T-helper 2 cell treated with Interferon-gamma antibody and Interleukin-4, amounts not matched to agents 100 ng/mL and 5 ng/mL, for 36 hours (primary cell): Measurements from ENCODE around the gene PDXP. TPM values are rescaled to one million over a fixed set of nuclear protein-coding genes. Genes with fewer than 3 reads are reported as not detected.

Experiments used
- intact Hi-C: fragments of 100-400 bp; cut with micrococcal nuclease; formaldehyde crosslinking; loops from one replicate; pipeline ENCODE4 v1.15.1; 2023
- total RNA-seq: library from RNA; stranded (reverse); gene quantifications from 2 replicates; pipeline ENCODE4 v1.2.3, GENCODE V29; 2022

Gene PDXP
- total RNA-seq, 1 donor from 2014 or later = 26.6 TPM

DNA sequence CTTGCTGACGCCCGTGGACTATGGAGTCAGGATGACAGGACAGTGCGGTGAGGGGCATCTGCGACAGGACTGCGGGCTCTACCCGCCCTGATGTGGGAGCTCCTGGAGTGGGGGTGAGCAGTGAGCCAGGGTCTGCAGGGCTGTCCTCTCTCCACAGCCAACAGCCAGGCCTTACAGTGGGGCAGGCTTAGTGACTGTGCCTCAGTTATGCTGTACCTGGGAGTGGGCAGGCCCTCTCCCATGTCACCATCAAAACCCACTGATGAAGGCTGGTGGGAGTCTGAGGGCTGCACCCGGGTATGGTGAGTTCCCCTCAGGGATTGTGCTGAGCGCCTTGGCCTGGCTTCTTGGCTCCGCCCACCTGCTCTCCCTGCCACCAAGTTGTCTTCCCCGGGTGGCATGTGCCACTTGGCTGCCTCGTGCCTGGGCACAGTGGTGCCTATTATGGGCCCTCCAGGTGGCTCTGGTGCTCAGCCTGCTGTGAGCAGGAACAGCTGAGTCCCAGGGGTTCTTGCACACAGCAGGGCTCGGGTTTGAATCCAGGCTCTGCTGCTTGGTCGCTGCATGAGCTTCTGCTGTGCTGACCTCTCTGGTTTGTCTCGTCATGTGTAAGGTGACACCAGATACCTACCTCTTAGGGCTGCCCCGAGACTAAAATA lies 34.2 kb downstream of the PDXP start:
- intact Hi-C loops = loop anchor here (10.0 kb wide), 1 partner anchor 52 kb away; no protein-coding TSS in a partner anchor

DNA sequence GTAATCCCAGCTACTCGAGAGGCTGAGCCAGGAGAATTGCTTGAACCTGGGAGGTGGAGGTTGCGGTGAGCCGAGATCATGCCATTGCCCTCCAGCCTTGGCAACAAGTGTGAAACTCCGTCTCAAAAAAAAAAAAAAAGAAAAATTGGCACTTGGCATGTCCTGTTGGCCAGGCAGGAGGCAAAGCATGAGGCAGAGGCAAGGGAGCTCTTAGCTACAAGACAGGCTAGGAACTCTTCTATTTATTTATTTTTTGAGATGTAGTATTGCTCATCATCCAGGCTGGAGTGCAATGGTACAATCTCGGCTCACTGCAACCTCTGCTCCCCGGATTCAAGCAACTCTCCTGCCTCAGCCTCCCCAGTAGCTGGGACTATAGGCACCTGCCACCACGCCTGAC lies 35.6 kb downstream of the PDXP start:
- intact Hi-C loops = loop anchor here (10.0 kb wide), 1 partner anchor 51 kb away; no protein-coding TSS in a partner anchor

DNA sequence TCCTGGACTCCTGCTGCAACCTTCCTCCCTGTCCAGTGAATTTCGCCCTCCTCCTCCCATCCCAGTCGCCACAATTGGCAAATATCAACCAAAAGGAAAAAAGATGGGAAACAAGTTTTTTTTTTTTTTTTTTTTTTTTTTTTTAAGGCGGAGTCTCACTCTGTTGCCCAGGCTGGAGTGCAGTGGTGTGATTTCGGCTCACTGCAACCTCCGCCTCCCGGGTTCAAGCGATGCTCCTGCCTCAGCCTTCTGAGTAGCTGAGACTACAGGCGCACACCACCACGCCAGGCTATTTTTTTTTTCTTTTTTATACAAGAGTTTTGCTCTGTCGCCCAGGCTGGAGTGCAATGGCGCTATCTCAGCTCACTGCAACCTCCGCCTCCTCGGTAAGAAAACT lies 37.7 kb downstream of the PDXP start:
- intact Hi-C loops = loop anchor here (1.0 to 10.0 kb wide), 2 partner anchors 10 to 49 kb away; partner anchors contain the start of gene NOL12

DNA sequence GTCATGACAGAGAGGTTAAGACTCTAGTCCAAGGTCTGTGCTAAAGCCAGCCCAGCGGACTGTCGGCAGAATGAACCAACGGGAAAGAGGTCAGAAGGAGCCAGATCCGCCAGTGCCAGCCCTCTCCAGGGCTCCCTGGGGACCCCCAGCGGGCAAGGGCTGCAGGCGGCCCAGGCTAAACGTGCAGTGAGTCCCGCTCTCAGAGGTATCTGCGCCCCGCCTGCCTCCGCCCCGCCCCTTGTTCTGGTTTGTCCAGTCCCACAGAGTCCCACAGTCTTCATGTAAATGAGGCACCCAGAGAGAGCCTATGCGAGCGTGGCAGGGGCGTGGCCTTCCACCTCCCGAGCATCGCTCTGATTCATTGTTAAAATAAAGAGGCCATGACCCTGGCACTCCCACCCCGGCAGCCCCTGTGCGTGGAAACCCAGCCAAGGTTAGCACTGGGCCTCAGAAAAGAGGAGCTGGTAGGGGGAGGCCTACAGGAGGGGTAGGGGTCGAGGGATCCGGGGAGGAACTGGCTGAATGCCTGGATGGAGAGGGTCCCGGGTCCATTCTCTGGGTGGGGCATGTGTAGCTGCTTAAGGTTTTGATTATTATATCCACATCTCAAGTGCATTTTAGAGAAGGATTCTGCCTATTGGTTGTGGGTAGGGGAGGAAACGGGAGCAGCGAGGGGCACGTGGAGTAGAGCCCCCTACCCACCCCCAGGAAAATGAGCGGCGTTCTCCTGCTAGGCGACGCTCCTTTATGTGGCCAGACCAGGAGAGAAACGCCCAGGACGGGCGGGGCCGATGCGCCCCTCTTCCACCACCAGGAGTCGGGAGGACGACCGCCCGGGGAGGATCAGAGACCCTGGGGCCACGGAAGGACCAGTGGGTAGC lies 38.4 kb downstream of the PDXP start, which contains the start of gene TRIOBP:
TSS of gene TRIOBP (plus strand) at position 392 of the 881 bp plus-strand sequence. CDS start 4,318 bp downstream, outside the sequence.
- intact Hi-C loops = loop anchor here (1.0 to 10.0 kb wide), 2 partner anchors 11 to 48 kb away; partner anchors contain the start of gene NOL12

DNA sequence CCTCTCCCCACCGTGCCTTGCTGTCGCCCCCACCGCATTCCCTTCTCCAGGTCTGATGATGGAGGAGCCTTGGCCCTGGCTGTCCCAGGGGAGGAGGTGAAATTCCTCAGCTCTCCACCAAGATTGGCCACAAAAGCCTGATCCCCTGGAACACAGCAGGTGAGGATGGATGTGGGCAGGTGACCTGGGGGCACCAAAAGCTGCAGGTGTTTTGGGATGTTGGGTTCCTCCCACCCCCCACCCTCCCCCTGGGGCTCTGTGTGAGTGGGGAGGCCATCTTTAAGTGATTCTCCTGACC lies 39.0 kb downstream of the PDXP start:
- intact Hi-C loops = loop anchor here (10.0 kb wide), 1 partner anchor 47 kb away; no protein-coding TSS in a partner anchor

DNA sequence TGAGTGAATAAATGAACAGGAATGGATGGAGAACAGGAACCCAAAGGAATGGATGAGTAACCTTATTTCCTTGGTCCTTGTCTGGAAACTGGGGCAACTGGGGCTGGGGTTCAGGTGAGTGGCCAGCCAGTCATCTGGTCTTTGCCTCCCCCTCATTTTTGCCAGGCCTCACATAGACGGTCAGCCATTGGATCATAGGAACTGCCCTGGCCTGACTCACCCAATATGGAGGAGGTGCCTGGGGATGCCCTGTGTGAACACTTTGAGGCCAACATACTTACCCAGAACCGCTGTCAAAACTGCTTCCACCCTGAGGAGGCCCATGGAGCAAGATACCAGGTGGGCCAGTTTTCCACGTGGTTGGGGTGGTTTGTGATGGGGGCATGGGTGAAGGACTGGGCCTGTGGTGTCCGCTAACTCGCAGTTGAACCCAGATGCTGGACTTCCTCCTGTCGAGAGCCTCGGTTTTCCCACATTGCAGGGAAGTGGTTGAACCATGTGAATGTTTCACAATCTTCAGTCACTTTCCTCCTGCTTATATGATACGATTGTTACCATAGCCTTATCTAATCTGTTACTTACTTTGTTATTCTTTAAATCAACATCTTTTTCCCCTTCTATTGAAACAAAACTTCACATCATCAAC lies 42.7 kb downstream of the PDXP start:
- intact Hi-C loops = no loop called here

DNA sequence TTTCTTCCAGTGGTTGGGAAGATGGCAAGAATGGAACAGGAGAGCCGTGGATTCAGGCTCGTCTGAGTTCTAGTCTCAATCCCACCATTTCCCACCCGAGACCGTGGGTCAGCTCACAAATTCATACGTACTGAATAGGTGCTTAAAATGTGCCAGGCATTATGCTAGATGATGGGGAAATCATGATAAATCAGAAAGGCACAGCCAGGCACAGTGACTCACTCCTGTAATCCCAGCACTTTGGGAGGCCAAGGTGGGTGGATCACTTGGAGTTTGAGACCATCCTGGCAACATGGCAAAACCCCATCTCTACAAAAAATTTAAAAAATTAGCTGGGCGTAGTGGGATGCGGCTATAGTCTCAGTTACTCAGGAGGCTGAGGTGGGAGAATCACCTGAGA lies 45.4 kb downstream of the PDXP start:
- intact Hi-C loops = no loop called here

DNA sequence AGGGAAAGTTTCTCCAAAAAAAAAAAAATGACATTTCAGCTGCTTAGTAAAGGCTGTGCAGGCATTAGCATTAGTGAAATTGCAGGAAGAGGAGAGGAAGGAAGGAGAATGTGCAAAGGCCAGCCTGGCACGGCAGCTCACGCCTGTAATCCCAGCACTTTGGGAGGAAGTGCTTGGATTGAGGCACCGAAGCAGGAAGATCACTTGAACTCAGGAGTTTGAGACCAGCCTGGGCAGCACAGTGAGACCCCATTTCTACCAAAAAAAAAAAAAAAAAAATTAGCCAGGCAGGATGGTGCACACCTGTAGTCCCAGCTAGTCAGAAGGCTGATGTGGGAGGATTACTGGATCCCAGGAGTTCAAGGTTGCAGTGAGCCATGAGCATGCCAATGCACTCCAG lies 46.1 kb downstream of the PDXP start:
- intact Hi-C loops = no loop called here

DNA sequence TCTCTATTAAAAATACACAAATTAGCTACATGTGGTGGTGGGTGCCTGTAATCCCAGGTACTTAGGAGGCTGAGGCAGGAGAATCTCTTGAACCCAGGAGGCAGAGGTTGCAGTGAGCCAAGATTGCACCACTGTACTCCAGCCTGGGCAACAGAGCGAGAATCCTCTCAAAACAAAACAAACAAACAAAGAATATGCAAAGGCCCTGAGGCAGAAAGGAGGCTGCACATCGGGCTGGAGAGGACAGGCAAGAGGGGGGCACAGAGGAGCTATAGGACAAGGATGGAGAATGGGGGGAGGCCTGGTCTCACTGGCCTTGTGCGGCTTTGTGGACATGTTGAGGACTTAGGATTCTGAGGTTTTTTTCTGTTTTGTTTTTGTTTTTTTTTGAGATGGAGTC lies 46.7 kb downstream of the PDXP start:
- intact Hi-C loops = no loop called here

DNA sequence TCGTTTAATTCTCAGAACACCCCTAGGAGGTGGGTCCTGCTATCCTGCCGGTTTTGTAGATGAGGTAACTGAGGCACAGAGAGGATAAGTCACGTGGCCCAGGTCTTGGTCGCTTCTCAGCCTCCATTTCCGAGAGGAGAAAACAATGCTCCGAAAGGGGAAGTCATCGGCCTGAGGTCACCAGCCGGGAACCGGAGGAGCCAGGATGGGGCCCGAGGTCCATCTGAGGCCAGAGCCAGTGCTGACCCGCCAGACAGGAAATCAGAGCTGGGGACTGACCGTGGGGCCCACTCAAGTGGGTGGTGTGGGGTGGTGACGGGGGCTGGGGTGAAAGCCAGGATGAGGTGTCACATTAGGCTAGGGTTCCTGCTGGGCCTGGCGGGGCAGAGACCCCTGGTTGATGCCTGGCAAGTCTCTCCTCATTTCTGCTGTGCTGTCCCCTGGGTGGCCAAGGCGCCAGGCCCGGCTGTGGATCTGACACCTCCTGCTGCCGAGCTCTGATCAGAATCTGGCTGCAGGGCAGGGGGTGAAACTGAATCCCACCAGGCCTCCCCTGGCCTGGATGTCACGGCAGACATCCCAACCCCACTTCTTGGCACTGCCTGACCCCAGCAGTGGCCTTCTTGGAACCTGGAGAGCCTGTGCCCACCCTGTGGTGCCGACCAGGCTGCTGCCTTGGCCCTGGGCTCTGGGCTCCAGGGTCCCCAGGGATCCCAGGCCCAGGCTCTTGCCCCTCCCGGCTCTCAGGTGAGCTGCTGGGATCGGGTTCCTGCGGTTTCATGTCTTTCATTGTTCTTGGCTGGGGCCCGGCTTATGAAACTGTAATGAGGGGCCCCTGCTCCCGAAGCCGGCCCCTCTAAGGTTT lies 50.3 kb downstream of the PDXP start:
- intact Hi-C loops = no loop called here

DNA sequence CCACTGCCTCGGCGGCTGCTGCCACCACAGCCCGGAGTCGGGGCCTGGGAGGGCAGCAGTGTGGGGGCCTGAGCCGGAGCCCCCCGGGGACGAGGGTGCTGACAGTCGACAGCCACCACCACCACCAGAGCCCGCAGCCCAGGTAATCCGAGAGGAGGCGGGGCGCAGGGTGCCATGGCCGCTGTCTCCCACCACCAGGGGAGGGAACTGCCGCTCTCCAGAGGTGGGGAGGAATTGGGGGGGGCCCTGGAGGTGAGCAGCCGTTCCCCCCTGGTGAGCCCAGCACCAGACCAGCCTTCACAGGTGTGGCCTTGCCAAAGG lies 50.9 kb downstream of the PDXP start:
- intact Hi-C loops = no loop called here

DNA sequence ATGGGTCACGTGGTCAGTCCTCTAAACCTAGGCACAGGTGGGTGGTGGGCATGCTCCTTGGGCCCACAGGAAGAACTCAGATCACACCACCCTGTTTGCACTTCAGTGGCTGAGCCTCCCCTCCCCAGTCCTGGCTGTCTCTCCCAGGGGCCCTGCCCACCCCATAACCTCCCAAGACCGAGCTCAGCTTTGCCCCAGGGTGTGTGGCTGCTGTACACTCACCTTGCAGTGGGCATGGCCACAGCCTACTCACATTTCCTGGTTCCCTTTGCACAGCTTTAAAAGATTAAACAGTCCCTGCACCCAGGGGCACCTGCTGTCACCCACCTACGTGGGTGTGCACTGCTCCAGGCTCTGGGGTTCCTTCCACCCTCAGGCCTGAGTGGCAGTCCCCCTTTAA lies 52.2 kb downstream of the PDXP start:
- intact Hi-C loops = no loop called here

DNA sequence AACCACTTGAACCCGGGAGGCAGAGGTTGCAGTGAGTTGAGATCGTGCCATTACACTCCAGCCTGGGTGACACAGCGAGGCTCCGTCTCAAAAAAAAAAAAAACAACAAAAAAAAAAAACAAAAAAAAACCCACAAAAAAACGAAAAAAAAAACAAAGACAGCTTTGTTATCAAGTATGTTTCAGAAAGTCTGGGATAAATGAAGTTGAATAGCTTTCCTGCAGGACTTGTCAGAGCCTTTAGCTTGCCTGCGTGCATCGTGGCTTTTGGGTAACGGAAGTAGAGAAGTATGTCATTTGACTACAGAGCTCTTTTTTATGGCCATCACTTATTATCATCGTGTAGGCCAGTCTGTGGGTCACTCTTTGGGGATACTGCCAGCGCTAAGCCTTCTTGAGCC lies 53.0 kb downstream of the PDXP start:
- intact Hi-C loops = no loop called here

DNA sequence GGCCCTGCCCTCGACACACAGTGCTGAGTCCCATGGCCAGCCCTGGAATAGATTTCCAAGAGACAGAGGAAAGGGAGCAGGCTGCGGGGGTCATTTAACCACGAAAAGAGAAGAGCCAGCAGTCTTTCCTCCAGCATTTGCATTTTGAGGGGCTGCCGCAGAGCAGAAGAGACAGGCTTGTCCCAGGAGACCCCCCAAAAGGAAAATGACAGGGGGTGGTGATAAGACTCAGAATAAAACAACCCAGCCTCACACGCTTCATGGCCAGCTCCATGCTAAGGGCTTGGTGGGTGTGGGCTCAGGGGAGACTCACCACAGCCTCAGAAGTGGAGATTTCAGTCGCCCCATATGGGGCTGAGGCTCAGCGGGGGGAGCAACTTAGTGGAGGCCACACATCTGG lies 55.2 kb downstream of the PDXP start:
- intact Hi-C loops = no loop called here

DNA sequence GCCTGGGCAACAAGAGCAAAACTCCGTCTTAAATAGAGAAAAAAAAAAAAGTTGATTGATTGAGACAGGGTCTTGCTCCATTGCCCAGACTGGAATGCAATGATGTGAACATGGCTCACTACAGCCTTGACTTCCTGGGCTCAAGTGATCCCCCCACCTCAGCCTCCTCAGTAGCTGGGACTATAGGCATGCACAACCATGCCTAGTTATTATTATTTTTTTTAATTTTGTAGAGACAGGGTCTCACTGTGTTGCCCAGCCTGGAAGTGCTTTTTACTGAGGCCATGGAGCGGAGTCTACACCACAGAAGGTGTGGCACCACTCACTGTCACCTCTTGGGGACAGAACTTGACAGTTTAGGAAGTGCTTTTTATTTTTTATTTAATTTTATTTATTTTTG lies 56.1 kb downstream of the PDXP start:
- intact Hi-C loops = no loop called here

DNA sequence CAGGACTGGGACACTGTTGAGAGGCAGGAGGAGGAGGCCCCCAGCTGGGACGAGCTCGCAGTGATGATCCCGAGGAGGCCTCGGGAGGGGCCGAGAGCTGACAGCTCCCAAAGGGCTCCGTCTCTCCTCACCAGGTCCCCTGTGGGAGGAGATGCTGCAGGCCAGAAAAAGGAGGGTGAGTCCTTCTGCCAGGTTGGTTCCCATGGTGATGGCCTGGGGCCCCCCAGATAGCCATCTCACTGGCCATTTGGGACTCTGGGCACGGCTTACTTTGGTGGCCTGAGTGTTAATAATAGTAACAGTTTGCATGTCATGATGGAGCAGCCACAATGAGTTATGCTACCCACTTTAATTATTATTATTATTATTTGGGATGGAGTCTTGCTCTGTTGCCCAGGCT lies 57.2 kb downstream of the PDXP start:
- intact Hi-C loops = no loop called here

Other genes with a start within 250 kb of the PDXP start
- gene ELFN2, start 231.2 kb upstream of the PDXP start, total RNA-seq = 0.07 and 0.20 TPM in 2 replicates
- gene MFNG, start 172.3 kb upstream of the PDXP start, total RNA-seq = 247 and 250 TPM in 2 replicates
- 0.11 TPM in 1 of 2 replicates, not detected in the other for gene CARD10, start 139.3 kb upstream of the PDXP start, total RNA-seq
- 0.11 and 0.16 TPM in 2 replicates for gene CDC42EP1, start 98.2 kb upstream of the PDXP start, total RNA-seq
- not detected in 2 replicates for gene LGALS2, start 78.6 kb upstream of the PDXP start, total RNA-seq
- gene GGA1, start 49.9 kb upstream of the PDXP start, total RNA-seq = 58.8 and 62.7 TPM in 2 replicates
- gene SH3BP1, start 19.1 kb upstream of the PDXP start, total RNA-seq = 152 and 161 TPM in 2 replicates
- 1,468 and 1,502 TPM in 2 replicates for gene LGALS1, start 16.9 kb downstream of the PDXP start, total RNA-seq
- gene NOL12, start 27.6 kb downstream of the PDXP start, total RNA-seq = 54.9 and 61.7 TPM in 2 replicates
- gene TRIOBP, start 38.3 kb downstream of the PDXP start, total RNA-seq = 48.6 and 49.3 TPM in 2 replicates
- gene GCAT, start 149.2 kb downstream of the PDXP start, total RNA-seq = 11.3 and 11.6 TPM in 2 replicates
- gene GALR3, start 164.7 kb downstream of the PDXP start, total RNA-seq = not detected in 2 replicates
- gene ANKRD54, start 185.6 kb downstream of the PDXP start, total RNA-seq = 25.9 and 26.0 TPM in 2 replicates
- gene EIF3L, start 190.7 kb downstream of the PDXP start, total RNA-seq = 469 and 476 TPM in 2 replicates
- gene MICALL1, start 247.6 kb downstream of the PDXP start, total RNA-seq = 27.9 and 29.3 TPM in 2 replicates